Uterus (tissue), 4 donors: ENCODE results near the gene AP1B1. TPM values are rescaled to one million over a fixed set of nuclear protein-coding genes. Genes with fewer than 3 reads are reported as not detected.

ENCODE experiments used
- DNase-seq, 2 donors: peaks; one replicate each; pipeline ENCODE4 v3.0.0-alpha.2; 2019 to 2020
- H3K27ac ChIP-seq, 2 donors: fragments of 200-600 bp; sonication (generic); 1 replicate in 1 of 2; 2 replicates in 1 of 2; pipeline ENCODE4 v1.5.1; 2016 to 2018
- H3K27me3 ChIP-seq, 2 donors: fragments of 200-600 bp; sonication (generic); one replicate each; pipeline ENCODE4 v1.5.1; 2018 to 2019; ENCODE audit warnings: control low read depth in 1 of 2
- H3K36me3 ChIP-seq, 2 donors: fragments of 200-600 bp; sonication (generic); one replicate each; pipeline ENCODE4 v1.5.1; 2019; ENCODE audit warnings: control low read depth in 1 of 2
- H3K4me1 ChIP-seq, 2 donors: fragments of 200-600 bp; sonication (generic); one replicate each; pipeline ENCODE4 v1.5.1; 2018 to 2019; ENCODE audit warnings: control low read depth in 1 of 2
- H3K4me3 ChIP-seq, 2 donors: fragments of 200-600 bp; sonication (generic); 1 replicate in 1 of 2; 2 replicates in 1 of 2; pipeline ENCODE4 v1.5.1; 2018 to 2019; ENCODE audit warnings: mild to moderate bottlenecking in 1 of 2
- H3K9me3 ChIP-seq, 2 donors: fragments of 200-600 bp; sonication (generic); one replicate each; pipeline ENCODE4 v1.5.1; 2019; ENCODE audit warnings: control low read depth in 1 of 2
- POLR2A ChIP-seq, 2 donors: fragments of 450-650 bp; IDR thresholded peaks; one replicate each; pipeline ENCODE4 v1.6.1; 2016; ENCODE audit warnings: antibody characterized with exemption in 2 of 2, mild to moderate bottlenecking in 1 of 2, moderate library complexity in 1 of 2
- intact Hi-C: fragments of 100-400 bp; cut with DNase I; formaldehyde crosslinking; loops from one replicate; pipeline ENCODE4 v1.15.1; 2023; ENCODE audit warnings: low total_unique reads
- total RNA-seq, 4 donors: library from RNA; depleted of rRNA in 3 of 4; stranded (reverse); fragments of >200 nt in 3 of 4; gene quantifications; one replicate each; pipeline versions ENCODE4 v1.1.0 to v1.2.4, GENCODE V29; 2014 to 2023
- TF ChIP-seq, protein P1 (sequence below), 4 experiments: fragments of 200-600 bp in 2 of 4; fragments of 450-650 bp in 2 of 4; sonication (generic) in 2 of 4; IDR thresholded peaks; one replicate each; pipeline ENCODE4 v1.5.1; 2016 to 2019; ENCODE audit warnings: antibody characterized with exemption in 4 of 4, mild to moderate bottlenecking in 2 of 4, moderate library complexity in 1 of 4
- donor health status: DM: yes; HTN: yes; CAD: no.

AP1B1 gene
- total RNA-seq, 4 donors from 2014 or later = 32.3 to 49.6 (median 36.6) TPM

- intact Hi-C loops = no loop called here
- Histone ChIP-seq H3K4me3 (no peak overlapping the region), H3K36me3 (no peaks in the 10 kb centered on the region), H3K9me3 (no peaks in the 10 kb centered on the region), H3K27me3 (no peaks in the 10 kb centered on the region), H3K27ac (no peak overlapping the region), H3K4me1 (no peaks in the 10 kb centered on the region)
- no peak for TF ChIP-seq POLR2A (IDR thresholded peaks at IDR 0.05)
- TF ChIP-seq, protein P1, sequence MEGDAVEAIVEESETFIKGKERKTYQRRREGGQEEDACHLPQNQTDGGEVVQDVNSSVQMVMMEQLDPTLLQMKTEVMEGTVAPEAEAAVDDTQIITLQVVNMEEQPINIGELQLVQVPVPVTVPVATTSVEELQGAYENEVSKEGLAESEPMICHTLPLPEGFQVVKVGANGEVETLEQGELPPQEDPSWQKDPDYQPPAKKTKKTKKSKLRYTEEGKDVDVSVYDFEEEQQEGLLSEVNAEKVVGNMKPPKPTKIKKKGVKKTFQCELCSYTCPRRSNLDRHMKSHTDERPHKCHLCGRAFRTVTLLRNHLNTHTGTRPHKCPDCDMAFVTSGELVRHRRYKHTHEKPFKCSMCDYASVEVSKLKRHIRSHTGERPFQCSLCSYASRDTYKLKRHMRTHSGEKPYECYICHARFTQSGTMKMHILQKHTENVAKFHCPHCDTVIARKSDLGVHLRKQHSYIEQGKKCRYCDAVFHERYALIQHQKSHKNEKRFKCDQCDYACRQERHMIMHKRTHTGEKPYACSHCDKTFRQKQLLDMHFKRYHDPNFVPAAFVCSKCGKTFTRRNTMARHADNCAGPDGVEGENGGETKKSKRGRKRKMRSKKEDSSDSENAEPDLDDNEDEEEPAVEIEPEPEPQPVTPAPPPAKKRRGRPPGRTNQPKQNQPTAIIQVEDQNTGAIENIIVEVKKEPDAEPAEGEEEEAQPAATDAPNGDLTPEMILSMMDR (IDR thresholded peaks at IDR 0.05) = no peak
- DNase-seq = no peak
Measured at GRCh38 chr22:29298641-29299040, 89.7 kb downstream of the AP1B1 start.

DNA sequence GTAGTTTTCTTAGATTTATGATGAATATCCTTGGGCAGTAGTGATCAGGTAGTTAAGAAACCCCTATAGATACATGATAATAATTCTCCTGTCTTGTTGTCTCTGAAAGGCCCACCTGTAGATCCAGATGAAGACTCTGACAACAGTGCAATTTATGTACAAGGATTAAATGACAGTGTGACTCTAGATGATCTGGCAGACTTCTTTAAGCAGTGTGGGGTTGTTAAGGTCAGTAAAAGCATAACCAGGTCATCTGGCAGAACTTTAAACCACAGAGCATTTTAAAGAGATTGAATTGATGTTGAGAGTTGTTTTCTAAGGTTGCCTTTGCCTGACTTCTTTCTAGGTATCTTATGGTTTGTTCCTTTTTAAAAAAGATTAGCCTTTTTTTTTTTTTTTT, 96.0 kb downstream of the AP1B1 start:
- no peak for DNase-seq
- Histone ChIP-seq H3K4me1 (no peaks in the 10 kb centered on the region), H3K27me3 (no peaks in the 10 kb centered on the region), H3K36me3 (no peaks in the 10 kb centered on the region), H3K4me3 (no peak overlapping the region), H3K27ac (no peak overlapping the region), H3K9me3 (no peaks in the 10 kb centered on the region)
- no peak for TF ChIP-seq POLR2A (IDR thresholded peaks at IDR 0.05)
- TF ChIP-seq, protein P1 (IDR thresholded peaks at IDR 0.05) = no peak
- intact Hi-C loops = no loop called here

- DNase-seq = no peak
- no peak overlapping the region for H3K27ac ChIP-seq
- no peaks in the 10 kb centered on the region for H3K4me1 ChIP-seq
- no peaks in the 10 kb centered on the region for H3K27me3 ChIP-seq
- no peak for TF ChIP-seq POLR2A (IDR thresholded peaks at IDR 0.05)
- TF ChIP-seq, protein P1 (IDR thresholded peaks at IDR 0.05) = no peak
- no peaks in the 10 kb centered on the region for H3K9me3 ChIP-seq
- H3K4me3 ChIP-seq = no peak overlapping the region
- intact Hi-C loops = no loop called here
- no peaks in the 10 kb centered on the region for H3K36me3 ChIP-seq
Measured at GRCh38 chr22:29291215-29291614, 97.2 kb downstream of the AP1B1 start.

- H3K9me3 ChIP-seq = no peaks in the 10 kb centered on the region
- DNase-seq = no peak
- H3K27ac ChIP-seq = no peak overlapping the region
- no peaks in the 10 kb centered on the region for H3K4me1 ChIP-seq
- intact Hi-C loops = no loop called here
- H3K36me3 ChIP-seq = no peaks in the 10 kb centered on the region
- TF ChIP-seq POLR2A (IDR thresholded peaks at IDR 0.05) = no peak
- TF ChIP-seq, protein P1 (IDR thresholded peaks at IDR 0.05) = no peak
- no peaks in the 10 kb centered on the region for H3K27me3 ChIP-seq
- H3K4me3 ChIP-seq = no peak overlapping the region
Measured at GRCh38 chr22:29290061-29290460, 98.3 kb downstream of the AP1B1 start.

DNA sequence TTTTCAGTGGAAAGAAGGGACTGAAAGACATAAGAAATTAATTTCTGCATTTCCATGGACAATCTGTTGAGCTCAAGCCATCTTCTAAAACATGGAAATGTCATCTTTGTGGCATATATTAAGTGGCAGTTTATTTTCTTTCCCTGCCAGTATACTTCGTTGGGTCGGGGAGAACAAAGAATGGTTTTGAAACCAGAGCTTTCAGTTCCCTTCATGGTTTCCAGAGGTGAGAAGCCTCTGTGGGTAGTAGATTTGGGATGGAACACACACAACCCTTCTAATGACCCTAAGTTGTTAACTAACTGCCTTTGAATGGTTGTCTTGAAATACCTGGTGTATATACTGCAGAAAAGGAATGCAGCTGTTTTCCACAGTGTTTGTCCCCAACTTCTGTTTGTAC, 99.5 kb downstream of the AP1B1 start:
- Histone ChIP-seq H3K27ac (no peak overlapping the region), H3K9me3 (no peaks in the 10 kb centered on the region), H3K27me3 (no peaks in the 10 kb centered on the region), H3K4me3 (no peak overlapping the region), H3K4me1 (no peaks in the 10 kb centered on the region), H3K36me3 (no peaks in the 10 kb centered on the region)
- DNase-seq = no peak
- intact Hi-C loops = no loop called here
- TF ChIP-seq, protein P1 (IDR thresholded peaks at IDR 0.05) = no peak
- no peak for TF ChIP-seq POLR2A (IDR thresholded peaks at IDR 0.05)
